CD4-positive, alpha-beta T cell treated with Interleukin-12 subunit alpha and Interleukin-12 subunit beta, for 1 hour (primary cell): Measurements from ENCODE around the gene CCDC71.
A peak's percentile ranks its signal among the peaks of the same experiment; 100 is the strongest.

ENCODE experiments used
- DNase-seq: peaks from one replicate; pipeline ENCODE4 v3.0.0-alpha.2; 2020

The CCDC71 gene

GRCh38 chr3:49124991-49125670, 41.0 kb downstream of the CCDC71 start:
- DNase-seq = no peak

- no peak for DNase-seq
Observed at GRCh38 chr3:49124203-49124602, 41.9 kb downstream of the CCDC71 start.

- DNase-seq = no peak
Observed at GRCh38 chr3:49123687-49124086, 42.4 kb downstream of the CCDC71 start.

GRCh38 chr3:49122886-49123545, 43.1 kb downstream of the CCDC71 start:
- DNase-seq = no peak

GRCh38 chr3:49122451-49122850, 43.7 kb downstream of the CCDC71 start:
- DNase-seq = no peak

- DNase-seq = no peak
Observed at GRCh38 chr3:49122022-49122421, 44.1 kb downstream of the CCDC71 start.

GRCh38 chr3:49121132-49121736, 44.9 kb downstream of the CCDC71 start:
- DNase-seq = no peak

GRCh38 chr3:49120438-49121131, 45.5 kb downstream of the CCDC71 start, which contains the start of gene USP19:
Gene USP19 (minus strand): TSS chr3:49120823. CDS start chr3:49119145, 1,678 bp downstream.
- DNase-seq = peak; percentile 96

- DNase-seq = peak; percentile 19
Observed at GRCh38 chr3:49120096-49120437, 46.1 kb downstream of the CCDC71 start.

- DNase-seq = no peak
Observed at GRCh38 chr3:49119439-49119838, 46.7 kb downstream of the CCDC71 start.

- DNase-seq = no peak
Observed at GRCh38 chr3:49119036-49119435, 47.1 kb downstream of the CCDC71 start.
